SW 1271 (cell line): ENCODE results near the gene COX6A2.
A peak's percentile ranks its signal among the peaks of the same experiment; 100 is the strongest.

Experiments used
- DNase-seq, 2 experiments: peaks; one replicate each; lab custom pipeline; 2025; lab: John Stamatoyannopoulos, UW

The COX6A2 gene

GRCh38 chr16:31428279-31428597 is at the start of gene COX6A2:
Gene COX6A2 (minus strand): TSS chr16:31428360. CDS start chr16:31428325, 35 bp downstream.
- DNase-seq, result no peak

DNA sequence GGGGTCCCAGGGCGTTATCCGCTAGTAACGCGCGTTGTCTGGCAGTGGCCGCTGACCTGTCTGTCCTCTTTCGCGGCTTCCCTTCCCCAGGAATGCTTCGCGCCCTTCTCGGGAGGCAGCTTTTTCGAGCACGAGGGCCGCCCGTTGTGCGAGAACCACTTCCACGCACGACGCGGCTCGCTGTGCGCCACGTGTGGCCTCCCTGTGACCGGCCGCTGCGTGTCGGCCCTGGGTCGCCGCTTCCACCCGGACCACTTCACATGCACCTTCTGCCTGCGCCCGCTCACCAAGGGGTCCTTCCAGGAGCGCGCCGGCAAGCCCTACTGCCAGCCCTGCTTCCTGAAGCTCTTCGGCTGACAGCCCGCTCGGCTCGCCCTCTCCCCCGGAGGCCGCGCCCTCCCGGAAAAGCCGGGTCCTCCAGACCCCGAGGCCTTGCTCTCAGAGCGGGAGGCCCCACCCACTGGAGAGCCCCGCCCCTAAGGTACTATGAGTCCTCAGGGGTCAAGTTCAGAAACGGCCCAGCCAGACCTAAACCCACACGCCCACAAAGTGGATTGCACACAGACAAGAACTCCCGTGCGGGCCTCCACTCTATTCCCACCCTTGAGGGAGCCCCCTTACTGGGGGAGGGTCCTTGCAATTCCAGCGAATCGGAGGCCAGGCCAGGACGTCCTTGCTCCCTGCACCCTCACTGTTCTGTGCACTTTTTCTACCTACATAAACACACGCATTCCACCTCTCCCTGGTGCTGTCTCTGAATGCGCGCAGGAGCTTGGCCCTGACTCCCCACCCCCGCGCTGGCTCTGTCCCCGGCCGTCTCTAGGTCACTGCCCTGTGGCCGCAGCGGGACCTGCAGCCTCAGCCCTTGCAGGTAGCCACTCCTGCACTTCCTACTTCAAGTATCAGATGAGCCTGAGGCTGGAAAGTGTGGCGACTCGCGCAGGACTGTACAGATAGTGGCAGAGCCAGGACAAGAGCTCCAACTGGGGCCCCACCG is 49.4 kb upstream of the COX6A2 start:
- no peak for DNase-seq

- no peak for DNase-seq
These were observed 48.4 kb upstream of the COX6A2 start for GRCh38 chr16:31476303-31477219.

DNA sequence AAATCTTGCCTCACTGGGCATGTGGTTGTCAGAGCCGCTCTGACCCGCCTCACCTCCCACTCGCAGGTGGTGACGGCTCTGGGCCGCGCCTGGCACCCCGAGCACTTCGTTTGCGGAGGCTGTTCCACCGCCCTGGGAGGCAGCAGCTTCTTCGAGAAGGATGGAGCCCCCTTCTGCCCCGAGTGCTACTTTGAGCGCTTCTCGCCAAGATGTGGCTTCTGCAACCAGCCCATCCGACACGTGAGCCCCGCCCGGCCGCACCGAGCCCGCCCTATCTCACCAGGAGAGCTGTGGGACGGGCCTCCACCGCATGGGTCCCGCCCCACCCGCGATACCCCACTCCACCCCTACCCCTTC is 47.8 kb upstream of the COX6A2 start:
- no peak for DNase-seq

DNA sequence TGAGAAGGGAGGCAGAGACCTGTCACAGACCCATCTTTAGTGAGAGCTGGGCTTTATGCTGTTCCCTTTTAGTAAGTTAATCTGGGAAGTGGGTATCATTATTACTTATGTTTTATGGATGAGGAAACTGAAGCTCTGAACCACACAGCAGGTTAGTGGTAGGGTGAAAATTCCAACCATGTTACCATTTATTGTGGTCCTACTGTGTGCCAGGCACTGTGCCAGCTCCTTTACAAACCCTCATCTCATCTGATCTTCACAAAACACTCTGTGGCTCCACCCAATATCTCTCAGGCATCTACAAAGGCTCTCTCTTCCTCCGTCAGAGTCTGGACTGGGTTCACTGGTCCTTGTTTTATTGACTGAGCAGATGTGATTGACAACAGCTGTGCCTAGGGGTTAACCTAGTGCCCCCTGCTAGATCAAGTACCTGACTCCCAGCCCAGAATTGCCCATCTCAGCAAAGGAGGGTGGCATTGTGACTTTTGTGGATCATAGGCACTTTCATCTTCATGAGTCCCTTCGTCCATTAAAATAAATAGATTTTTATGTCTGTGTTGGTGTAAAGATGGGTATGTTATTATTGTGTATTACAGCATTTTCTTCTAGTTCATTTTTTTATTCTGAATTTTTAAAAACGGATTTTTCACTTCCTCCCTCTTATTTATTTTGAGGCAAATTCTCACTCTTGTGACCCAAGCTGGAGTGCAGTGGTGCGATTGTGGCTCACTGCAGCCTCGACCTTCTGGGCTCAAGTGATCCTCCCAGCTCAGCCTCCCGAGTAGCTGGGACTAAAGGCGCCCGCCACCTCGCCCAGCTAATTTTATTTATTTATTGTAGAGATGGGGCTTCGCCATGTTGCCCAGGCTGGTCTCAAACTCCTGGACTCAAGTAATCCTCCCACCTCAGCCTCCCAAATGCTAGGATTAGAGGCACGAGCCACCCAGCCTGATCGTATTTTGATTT is 46.9 kb upstream of the COX6A2 start:
- DNase-seq, result no peak

DNA sequence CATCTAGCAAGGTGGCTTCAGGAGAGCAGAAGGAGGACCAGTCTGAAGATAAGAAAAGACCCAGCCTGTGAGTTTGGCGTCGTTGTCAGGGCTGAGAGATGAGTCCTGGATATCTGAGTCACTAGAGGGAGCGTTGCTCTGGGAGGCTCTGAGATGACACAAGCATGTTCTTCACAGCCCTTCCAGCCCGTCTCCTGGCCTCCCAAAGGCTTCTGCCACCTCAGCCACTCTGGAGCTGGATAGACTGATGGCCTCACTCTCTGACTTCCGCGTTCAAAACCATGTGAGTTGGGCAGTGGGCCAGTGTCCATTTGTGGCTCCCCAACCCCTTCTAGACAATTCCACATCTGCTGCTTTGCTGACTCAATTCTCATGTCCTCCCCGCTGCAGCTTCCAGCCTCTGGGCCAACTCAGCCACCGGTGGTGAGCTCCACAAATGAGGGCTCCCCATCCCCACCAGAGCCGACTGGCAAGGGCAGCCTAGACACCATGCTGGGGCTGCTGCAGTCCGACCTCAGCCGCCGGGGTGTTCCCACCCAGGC is 46.1 kb upstream of the COX6A2 start:
- DNase-seq, result no peak

DNA sequence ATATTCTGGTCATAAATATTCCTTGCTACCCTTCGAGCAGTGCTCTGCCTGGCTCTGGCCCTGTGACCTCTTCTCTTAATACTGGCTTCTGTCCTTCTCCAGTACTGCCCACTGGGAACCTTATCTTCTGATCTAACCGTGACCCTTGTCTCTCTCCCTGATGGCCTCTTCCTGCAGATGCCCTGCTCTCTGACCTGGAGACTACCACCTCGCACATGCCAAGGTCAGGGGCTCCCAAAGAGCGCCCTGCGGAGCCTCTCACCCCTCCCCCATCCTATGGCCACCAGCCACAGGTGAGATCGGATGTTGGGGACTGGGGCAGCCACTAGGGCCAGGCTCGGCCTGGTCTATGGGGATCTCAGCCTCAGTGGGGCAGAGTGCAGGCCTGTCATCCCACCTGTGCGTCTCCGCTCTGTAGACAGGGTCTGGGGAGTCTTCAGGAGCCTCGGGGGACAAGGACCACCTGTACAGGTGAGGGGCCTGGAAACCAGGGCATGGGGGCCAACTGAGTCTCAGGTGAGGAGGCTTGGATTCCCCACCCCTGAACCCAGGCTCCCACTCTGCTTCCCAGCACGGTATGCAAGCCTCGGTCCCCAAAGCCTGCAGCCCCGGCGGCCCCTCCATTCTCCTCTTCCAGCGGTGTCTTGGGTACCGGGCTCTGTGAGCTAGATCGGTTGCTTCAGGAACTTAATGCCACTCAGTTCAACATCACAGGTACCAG is 45.3 kb upstream of the COX6A2 start:
- DNase-seq, result no peak

GRCh38 chr16:31472709-31473203 is 44.6 kb upstream of the COX6A2 start:
- DNase-seq, result peak; percentile 38 to 47

DNA sequence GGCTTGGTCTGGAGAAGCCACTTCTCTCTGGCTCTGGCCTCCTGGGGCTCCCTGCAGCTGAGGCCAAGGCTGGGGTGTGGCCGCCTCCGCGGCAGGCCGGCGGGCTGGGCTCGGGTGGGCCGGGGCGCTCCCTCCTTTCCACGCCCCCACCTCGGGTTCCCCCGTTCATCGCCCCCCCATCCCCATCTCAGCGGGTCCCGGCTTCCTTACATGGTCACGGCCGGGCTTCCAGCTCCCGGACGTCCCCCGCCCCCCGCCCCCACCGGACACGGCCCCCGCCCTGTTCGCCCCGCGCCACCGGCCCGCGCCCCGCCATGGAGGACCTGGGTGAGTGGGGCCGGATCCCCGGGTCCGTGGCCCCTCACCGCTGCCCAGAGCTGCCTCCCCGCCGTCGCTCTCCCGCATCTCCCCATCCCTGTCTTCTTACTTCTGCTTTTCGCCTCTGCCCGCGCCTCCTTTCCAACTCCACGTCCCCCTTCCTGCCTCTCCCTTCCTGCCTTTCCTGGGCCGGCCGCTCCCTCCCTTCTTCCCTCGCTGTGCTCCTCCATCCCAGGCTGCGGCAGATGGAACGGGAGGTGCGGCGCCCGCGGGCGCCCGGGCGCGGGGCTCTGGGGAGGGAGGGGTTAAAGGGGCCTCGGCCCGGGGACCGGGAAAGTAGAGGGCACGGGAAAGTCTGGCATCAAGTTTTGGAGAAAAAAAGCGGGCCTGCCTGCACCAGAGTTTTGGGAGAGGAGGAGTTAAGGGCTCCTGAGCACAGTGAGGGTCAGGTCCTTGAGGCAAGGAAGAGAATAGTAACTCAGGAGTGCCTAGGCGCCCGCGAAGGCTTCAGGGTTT is 43.9 kb upstream of the COX6A2 start, which contains the start of gene TGFB1I1:
Gene TGFB1I1, plus strand, starts transcription at position 278 of the 834 bp plus-strand sequence. Its CDS starts 37 bp downstream, at position 315.
- DNase-seq, result peak in 1 of 2 experiments; percentile 25

DNA sequence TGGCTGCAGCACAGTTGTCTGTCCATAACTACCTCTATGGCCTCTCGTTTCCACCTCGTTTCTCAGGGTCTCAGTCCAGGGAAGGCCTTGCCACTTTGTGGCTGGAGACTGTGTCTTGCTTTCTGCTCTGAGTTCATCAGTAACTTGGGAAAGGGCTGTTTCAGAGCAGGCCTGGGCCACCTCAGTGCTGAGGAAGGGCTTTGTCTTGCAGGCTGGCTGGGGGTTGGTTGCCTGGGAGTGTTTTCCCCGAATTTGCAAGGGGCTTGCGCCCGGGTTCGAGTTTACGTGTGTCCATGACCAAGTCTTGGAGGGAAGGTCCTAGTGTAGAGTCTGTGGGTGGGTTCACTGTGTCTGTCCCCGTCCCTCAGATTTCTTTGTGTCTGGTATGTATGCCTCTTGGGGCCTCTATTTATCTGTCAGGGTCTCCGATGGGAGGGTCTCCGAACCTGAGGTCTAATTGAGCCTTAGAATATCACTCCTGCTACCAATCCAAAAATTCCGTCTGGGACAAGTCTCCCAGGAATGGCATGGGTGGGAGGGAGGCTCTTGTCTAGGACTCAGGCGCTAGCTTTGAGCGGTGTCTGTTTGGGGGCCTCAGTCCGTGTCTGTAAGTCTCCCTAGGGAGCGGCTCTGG is 43.2 kb upstream of the COX6A2 start:
- DNase-seq, result no peak

GRCh38 chr16:31470615-31471014 is 42.5 kb upstream of the COX6A2 start:
- no peak for DNase-seq

DNA sequence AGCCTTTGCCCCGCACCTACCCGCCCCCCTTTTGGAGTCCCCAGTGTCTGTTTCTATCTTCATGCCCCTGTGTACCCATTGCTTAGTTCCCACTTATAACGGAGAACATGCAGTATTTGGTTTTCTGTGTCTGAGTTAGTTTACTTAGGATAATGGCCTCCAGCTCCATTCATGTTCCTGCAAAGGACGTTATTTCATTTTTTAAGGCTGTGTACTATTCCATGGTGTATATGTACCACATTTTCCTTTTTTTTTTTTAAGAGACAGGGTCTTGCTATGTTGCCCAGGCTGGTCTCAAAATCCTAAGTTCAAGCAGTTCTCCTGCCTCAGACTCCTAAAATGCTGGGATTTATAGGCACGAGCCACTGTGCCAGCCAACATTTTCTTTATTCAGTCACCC is 39.7 kb upstream of the COX6A2 start:
- no peak for DNase-seq

DNA sequence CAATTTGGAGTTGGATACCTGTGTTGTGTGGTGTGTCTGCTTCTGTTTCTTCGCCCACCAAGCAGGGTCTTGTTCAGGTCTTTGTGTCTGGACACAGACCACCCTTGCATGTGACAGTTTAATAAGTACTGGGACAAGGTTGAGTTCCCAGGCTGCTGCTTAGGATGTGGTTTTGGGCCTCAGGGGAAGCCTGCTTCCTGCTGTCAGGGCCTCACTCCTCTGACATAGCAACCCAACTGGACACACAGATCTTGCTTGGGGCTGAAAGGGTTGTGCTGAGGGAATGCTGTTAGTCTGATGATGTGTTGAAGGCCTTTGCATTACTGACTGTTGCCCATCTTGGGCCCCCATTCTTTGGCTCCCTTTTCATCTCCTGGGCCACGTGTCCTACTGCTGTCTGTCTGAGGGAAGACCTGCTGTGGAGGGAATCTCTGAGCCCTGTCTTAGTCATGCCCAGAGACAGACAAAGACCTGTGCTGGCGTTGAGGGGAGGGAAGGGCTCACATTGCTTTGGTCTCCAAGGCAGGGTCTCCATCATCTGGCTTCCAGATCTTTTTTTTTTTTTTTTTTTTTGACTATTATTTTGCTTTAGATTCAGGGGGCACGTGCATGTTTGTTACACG is 39.1 kb upstream of the COX6A2 start:
- no peak for DNase-seq

DNA sequence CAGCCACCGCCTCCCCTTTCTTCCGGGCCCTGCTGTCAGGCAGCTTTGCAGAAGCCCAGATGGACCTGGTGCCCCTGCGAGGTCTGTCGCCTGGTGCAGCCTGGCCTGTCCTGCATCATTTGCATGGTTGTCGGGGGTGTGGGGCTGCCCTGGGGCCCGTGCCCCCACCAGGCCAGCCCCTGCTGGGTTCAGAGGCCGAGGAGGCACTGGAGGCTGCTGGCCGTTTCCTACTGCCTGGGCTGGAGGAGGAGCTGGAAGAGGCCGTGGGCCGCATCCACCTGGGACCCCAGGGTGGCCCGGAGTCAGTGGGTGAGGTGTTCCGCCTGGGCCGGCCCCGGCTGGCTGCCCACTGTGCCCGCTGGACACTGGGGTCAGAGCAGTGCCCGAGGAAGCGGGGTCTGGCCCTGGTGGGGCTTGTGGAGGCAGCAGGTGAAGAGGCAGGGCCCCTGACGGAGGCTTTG is 38.3 kb upstream of the COX6A2 start:
- no peak for DNase-seq

DNA sequence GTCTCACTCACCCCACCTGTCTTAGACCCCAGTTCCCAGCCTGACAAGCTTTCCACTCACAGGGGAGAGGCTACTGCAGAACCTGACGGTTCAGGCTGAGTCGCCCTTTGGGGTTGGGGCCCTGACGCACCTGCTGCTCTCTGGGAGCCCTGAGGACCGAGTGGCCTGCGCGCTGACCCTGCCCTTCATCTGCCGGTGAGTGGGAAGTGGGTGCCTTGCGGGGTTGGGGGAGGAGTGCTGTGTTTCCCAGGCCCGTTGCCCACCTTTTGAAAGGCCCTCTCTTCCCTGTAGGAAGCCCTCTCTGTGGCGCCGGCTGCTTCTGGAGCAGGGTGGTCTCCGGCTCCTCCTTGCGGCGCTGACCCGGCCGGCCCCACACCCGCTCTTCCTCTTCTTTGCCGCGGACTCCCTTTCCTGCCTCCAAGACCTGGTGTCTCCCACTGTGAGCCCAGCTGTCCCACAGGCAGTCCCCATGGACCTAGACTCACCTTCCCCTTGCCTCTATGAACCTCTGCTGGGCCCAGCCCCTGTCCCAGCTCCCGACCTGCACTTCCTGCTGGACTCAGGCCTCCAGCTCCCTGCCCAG is 37.7 kb upstream of the COX6A2 start:
- no peak for DNase-seq

- DNase-seq, result no peak
These were observed 36.7 kb upstream of the COX6A2 start for GRCh38 chr16:31464781-31465260.

GRCh38 chr16:31464348-31464769 is 36.2 kb upstream of the COX6A2 start:
- DNase-seq, result no peak
